Frontal cortex (tissue), 4 donors: ENCODE measurements around the gene RPUSD4. TPM values are rescaled to one million over a fixed set of nuclear protein-coding genes. Genes with fewer than 3 reads are reported as not detected.
"Not testable (repeated sequence)": the region's sequence is repeated elsewhere in the genome, so short reads cannot be mapped to it uniquely, and the experiment has no call there.

Experiments used
- DNase-seq, 2 donors: peaks; one replicate each; pipeline ENCODE4 v3.0.0; 2012; ENCODE audit warnings: low spot score in 2 of 2
- FAIRE-seq: peaks from 2 replicates; lab custom pipeline; 2012; peaks lifted over from hg19 to GRCh38; lab: Jason Lieb, UNC
- total RNA-seq: library from RNA; depleted of rRNA; stranded (reverse); fragments of >200 nt; gene quantifications from one replicate; pipeline ENCODE4 v1.2.3, GENCODE V29; 2014
- donor health status: control.
- donor health status: control.
- donor health status: control.

RPUSD4 gene, protein sequence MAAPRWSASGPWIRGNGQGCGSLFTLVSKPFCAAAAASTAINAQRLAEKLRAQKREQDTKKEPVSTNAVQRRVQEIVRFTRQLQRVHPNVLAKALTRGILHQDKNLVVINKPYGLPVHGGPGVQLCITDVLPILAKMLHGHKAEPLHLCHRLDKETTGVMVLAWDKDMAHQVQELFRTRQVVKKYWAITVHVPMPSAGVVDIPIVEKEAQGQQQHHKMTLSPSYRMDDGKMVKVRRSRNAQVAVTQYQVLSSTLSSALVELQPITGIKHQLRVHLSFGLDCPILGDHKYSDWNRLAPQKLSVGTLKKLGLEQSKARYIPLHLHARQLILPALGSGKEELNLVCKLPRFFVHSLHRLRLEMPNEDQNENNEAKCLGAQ
- total RNA-seq: 36.3 TPM

DNA sequence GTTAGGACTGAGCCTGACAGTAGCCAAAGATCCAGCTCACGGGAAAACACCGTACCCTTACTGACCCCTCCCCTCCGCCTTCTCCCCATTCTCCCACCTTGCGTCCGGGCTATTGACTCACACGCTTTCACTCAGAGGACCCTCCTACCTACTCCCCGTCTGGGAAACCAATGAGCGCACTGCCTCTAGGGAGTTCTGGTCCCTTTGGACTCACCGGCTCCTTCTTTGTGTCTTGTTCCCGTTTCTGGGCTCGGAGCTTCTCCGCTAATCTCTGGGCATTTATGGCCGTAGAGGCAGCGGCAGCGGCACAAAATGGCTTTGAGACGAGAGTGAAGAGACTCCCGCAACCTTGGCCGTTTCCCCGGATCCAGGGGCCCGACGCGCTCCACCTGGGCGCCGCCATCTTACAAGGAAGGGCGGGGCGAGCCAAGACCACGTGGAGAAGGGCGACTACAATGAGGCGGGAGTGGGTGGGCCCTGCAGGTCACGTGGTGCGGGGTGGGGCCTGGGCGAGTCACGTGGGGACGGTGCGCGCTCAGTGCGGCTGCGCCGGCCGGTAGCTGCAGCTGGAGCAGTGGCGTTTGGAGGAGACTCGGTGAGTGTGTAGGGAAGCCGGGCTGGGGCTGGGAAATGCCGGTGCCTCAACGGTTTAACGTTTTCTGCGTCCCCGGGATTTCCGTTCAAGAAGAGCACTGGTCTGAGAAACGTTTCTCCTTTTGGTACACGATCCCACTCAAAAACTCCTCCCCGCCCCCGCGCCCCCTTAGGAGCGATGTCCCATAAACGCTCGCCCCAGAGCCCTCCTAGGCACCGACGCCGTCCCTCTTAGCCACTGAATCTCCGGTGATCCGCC, at the start of gene RPUSD4, which contains the start of gene FAM118B:
RPUSD4 (minus strand) TSS at position 415 of the 853 bp plus-strand sequence; CDS start at position 403, 12 bp downstream.
FAM118B (plus strand) TSS at position 547 of the 853 bp plus-strand sequence. CDS start 23,220 bp downstream, outside the sequence.
- peak; percentile 91 to 98 for DNase-seq
- no peak for FAIRE-seq

DNA sequence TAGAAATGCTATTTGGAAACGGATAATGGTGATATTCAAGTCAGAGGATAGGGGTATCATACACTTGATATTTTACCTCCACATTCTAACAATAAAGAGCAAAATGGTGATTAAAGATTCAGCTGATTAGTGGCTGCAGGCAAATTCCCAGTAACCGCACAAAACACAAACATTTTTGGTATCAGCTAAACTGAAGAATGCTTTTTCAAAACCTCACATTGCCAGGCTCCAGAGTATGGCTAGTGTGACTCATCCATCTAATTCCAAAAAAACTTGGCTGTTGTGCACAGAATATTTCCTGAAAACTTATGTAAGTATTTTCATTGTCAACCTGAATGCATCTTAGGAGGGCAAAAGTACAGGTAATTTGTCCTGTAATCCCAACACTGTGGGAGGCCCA, 46.3 kb upstream of the RPUSD4 start:
- FAIRE-seq (no peak), DNase-seq (no peak)

DNA sequence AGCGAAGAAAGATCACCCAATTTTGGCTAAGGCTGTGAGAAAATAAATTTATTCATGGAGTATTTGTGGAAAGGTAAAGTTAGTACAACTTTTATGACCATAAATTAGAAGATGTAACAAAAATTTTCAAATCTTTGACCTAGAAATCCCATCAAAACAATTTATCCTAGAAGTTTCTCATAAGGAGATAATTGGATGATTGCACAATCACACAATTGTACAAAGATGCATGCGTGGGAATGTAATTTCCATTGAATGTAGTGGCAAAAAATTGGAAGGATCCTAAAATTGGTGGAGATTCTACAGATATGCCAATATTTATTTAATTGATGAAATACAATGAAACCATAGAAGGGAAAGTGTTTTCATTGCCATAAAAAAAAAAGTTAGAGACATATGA, 45.7 kb upstream of the RPUSD4 start:
- DNase-seq: no peak
- no peak for FAIRE-seq

DNA sequence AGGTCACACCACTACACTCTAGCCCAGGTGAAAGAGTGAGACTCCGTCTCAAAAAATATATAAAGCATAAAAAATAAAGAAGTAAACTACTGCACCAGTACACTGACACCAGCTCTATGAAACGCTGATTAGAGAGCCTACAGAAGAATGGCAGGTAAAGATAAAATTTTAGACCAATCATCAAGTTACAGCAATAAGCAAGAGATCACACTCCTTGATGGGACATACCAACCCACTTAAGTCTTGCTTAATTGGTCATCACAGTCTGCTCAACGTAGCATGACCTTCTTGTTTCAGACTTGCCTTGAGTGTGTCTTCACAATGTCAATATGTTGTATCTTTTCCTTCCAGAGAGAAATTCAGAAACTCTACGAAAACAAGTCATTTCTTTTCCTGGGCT, 44.8 kb upstream of the RPUSD4 start:
- no peak for DNase-seq
- FAIRE-seq: no peak

DNA sequence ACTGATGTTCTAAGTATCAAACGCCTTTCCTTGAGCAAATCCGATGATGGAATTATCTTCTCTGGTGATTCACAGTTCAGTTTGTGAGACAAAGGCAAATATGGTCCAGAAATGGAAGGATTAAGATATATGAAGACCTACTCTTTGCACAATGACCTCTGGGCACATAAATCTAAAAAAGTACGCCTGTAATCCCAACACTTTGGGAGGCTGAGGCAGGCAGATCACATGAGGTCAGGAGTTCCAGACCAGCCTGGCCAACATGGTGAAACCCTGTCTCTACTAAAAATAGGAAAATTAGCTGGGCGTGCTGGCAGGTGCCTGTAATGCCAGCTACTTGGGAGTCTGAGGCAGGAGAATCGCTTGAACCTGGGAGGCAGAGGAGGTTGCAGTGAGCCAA, 44.1 kb upstream of the RPUSD4 start:
- DNase-seq, FAIRE-seq: not testable (repeated sequence)

DNA sequence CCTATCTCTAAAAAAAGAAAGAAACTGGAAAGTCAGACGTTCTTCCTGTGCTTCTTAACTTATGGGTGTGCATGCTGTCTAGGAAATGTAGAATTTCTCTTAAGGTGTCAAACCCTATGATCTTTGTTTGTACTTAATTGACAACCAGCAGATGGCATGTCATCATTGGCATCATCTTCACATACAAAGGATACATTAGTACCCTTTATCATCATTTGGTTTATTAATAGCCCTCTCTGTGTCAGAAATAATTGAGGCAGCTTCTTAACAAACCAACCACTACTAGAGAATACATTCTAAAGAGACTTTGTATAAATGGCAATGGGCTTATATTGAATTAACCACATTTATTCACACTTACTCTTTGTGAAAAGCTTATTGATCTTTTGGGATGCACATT, 43.4 kb upstream of the RPUSD4 start:
- DNase-seq (no peak), FAIRE-seq (no peak)

DNA sequence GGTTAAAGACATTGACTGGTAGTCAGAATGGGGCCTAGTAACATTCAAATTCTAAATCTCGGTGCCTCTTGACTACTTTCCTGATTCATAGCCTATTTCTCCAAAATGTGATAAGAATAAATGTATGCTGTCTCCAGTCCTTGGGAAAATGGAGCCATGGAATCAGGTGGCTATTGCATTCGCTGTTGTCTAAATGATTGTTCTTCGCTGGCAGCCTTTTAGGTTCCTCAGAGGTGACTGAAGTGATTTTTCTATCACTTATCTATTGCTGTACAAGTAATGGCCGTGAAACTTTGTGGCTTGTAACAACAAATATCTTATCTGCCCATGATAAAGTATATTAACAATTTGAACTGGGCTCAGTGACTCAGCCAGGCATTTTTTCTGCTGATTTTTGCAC, 41.8 kb upstream of the RPUSD4 start:
- no peak for FAIRE-seq
- no peak for DNase-seq

DNA sequence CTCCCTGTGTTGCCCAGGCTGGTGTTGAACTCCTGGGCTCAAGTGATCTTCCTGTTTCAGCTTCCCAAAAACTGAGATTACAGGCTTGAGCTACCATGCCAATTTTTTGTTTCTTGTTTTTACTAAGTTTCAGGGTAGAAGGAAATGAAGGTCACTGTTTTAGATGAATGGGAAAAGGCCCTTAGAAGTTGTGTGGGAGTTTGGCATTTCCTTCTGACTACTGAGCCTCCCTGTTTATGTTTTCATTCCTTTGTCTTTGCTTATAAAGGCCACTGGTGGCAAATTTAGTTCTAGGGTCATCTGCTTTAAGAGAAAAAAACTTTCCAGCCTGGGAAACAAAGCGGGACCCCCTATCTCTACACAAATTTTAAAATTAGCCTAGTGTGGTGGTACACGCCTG, 35.2 kb upstream of the RPUSD4 start:
- FAIRE-seq (no peak), DNase-seq (no peak)

DNA sequence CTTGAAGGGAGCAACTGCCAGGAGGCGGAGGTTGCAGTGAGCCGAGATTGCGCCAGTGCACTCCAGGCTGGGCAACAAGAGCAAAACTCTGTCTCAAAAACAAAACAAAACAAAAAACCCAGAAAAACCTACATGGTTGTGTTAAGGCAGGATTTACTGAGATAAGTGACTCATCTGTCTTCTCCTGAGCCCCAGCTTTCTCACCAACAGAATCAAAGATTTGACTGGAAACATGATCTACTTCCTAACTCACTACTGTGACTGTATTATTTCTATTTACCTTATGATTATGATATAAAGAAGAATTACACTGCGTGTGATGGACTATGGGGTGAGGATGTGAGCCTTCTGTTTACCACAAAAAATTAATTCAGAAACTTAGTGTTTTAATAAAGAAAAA, 21.9 kb upstream of the RPUSD4 start:
- FAIRE-seq: no peak
- no peak for DNase-seq

DNA sequence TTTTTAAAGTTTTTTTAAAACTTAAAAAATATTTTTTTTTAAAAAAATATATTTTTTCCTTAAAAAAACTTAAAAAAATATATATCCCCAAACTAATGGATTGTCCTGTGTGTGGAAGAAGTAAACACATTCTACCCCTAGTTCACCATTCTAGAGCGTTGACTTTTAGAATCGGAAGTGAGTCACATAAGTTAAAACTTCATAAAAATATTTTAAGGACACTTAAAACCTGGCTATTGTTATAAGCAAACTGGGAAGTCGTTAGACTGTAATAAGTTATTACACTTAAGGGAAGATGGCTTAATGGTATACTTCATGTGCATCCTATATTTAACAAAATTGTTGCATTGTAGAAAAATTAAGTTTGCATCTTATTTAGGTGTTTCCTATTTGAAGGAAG, 21.2 kb upstream of the RPUSD4 start:
- peak; percentile 98 for FAIRE-seq
- DNase-seq: no peak

DNA sequence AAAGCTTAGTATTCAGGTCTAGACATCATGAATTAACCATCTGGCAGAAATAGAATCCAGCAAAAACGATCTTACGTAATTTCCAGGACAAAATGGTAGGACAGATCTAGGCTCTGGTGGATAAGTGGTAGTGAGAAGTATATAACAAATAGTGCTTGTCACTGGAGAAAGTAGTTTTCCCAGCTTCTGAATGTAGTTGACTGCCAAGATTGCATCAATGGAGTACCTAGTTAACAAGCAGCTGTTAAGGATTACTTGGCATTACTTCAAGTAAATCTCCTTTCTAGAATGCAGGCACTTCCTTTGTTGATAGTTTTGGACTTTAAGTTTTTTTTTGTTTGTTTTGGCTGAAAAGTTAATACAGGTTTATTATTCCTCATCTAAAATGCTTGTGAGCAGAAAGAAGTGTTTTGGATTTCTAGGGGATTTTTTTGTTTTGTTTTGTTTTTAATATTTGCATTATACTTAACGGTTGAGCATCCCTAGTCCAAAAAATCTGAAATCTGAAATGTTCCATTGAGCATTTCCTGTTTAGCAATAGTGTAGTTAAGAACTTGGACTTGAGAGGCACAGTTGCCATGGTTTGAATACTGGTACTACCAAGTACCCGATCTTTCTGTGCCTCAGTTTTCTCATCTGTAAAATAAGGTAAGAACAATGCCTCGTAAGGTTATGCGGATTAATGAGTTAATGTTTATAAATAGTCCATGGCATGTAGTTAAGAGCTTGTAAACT, 20.4 kb upstream of the RPUSD4 start:
- FAIRE-seq (no peak), DNase-seq (peak in 1 of 2 donors; percentile 29)

DNA sequence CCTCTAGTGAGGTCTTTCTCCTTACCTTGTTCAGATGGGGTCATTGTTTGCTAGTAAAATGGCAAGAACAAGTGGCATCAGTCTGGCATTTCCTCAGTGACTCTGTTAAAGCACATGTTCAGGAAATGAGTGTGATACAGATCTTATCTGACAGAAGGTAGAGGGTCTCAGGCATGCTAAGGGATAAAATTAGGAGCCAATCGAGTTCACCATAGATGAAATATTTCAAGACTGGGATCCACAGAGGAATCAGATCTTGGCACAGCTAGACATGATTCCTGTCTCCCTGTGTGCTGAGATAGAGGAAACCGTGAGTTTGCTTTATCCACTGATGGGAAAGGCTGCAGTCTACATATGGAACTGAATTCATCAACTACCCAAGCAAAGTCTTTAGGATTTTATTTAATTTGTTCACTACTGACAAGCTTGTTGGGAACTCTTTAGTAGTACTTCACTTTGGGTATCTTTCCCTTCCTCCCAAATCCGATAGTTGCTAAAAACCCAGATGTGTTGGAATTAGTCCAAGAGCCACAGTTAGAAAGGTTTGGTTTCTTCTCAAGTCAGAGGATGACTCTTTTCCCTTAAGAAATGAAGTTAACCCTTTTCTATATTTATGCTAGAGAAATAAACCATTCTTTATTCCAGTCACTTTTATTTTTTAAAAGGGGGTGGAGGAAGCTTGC, 18.5 kb upstream of the RPUSD4 start:
- DNase-seq (no peak), FAIRE-seq (no peak)

DNA sequence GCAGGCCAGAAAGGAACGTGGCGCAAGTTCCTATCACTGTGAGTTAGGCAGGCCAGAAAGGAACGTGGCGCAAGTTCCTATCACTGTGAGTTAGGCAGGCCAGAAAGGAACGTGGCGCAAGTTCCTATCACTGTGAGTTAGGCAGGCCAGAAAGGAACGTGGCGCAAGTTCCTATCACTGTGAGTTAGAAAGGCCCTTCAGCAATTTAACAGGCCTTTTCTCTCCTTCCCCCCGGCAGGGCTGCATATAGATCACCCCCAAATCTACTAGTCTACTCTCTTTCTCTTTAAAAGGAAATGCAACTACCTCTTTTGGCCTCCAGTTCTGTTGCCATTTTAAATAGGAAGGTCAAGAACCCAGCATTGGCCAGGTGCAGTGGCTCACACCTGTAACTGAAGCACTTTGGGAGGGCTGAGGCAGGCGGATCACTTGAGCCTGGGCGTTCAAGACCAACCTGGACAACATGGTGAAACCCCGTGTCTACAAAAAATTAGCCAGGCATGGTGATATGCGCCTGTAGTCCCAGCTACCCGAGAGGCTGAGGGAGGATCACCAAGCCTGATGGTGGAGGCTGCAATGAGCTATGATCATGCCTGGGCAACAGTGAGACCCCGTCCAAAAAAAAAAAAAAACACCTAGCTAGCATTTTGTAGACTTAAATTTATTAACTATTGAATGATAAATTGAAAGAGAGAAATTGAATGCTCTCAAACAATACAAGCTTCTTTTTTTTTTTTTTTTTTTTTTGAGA, 15.1 kb upstream of the RPUSD4 start:
- DNase-seq: no peak
- FAIRE-seq: no peak

DNA sequence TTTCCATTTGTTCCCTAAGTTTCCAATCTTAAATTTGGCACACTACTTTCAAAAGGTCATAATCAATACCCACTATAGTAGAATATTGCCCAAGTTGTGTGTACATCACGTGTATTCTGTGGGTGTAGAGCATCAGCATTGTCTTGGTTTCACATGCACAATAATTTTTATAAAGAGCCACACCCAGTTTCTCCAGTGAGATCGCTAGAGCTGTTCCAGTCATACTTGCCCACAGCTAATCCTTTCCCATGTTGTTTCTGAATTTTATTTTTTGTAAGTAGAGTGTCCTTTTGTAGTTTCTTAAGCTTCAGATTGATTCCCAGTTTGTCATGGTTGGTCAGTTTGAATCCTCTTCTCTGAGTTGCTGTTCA, 13.8 kb upstream of the RPUSD4 start:
- no peak for FAIRE-seq

DNA sequence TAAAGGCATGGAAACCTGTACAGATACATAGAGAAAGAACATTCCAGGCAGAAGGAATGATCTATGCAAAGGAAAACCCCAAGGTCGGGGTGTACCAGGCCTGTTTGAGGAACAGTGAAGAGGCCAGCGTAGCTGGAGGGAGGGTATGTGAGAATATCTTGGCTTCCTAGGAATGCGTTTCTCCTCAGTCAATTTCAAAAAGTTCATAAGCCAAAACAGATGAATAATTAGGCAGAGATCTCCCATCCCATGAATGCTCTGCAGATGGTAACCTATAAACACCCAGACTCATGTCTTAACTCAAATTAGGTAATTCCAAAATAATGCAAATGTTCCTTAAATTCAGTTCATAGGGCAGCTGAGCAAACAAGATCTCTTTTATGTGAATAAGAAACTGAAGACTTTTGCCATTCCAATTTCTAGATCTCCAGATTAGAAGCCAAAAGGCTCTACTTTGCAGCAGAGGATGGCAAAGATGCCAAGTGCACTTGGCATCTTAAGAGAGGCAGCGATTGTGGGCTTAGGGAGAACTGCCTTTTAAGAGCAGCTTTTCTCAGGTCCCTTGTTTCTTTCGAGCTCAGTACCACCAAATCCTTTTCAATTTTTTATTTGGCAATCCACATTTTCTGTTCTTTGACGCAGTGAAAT, 13.3 kb upstream of the RPUSD4 start:
- DNase-seq (no peak), FAIRE-seq (no peak)

More for the DNA sequence above, 13.8 kb upstream of the RPUSD4 start:
- no peak for DNase-seq

DNA sequence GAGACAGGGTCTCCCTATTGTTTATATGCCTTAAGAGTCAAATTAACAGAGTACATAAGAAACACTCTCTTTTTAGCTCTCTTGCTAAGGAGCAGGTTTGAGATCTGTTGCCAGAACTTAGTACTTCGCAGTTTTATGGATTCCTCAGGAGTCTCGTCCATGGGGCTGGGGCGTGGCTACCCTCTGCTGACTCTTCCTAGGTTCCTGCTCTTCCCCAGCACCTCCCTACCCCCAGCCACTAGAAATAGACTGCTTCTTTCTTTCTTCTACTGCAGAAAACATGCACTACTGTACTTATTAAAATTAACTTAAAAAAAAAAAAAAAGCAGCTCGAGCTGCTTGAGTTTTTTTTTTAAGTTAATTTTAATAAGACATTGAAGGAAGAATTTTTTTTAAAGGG, 8.1 kb upstream of the RPUSD4 start:
- no peak for FAIRE-seq
- DNase-seq: no peak

DNA sequence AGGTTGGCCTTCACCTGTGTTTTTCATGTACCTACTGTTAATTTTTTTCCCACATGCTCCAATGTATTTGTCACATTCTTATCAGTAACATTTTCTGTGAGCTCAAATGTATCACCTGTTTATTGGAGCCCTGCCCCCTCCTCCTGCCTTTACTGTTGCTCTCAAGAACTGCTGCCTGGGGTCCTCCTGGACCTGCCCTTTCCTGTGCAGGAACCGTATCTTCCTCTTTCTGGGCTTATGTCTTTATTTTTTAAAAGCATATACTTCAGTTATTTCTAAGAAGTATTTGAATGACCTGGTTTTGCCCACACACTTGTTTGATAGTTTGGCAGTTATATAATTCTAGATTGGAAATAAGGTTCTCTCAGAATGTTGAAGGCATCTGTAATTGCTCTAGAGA, 6.0 kb upstream of the RPUSD4 start:
- FAIRE-seq (no peak), DNase-seq (no peak)

DNA sequence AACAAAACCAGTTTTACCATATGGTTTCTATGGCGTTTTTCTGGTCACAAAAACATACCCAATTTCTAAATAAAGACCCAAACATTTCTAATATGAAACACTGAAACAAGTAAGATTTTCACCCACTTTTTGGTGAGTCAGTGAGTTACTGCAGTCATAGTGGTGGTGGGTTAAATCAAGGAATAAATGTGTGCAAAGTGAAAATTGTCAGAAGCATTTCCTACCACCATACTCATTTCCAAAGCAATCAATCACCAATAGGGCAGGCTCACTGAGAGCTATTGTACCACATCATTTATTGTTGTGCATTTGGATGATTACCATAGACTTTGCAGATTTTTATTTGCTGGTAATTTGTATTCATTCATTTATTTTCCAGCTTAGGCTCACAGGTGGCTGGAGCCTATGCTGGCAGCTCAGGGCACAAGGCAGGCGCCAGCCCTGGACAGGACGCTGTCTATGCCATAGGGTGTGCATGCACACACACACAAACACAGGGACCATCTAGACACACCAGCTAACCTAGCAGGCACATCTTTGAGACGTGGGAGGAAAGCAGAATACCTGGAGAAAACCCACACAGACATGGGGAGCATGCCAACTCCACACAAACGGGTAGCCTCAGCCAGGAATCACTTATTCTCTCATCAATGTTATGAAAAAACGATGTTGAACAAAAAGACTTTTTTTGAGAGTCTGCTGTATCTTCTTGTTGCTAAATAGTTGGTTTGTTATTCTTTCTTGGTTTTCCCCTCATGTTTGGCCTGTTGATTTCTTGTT, 5.3 kb upstream of the RPUSD4 start:
- DNase-seq (no peak), FAIRE-seq (no peak)
